Endothelial cell of umbilical vein (primary cell): Measurements from ENCODE around the gene PITPNM2. TPM values are rescaled to one million over a fixed set of nuclear protein-coding genes. Genes with fewer than 3 reads are reported as not detected.

Experiments
- BruUV-seq: library from RNA; stranded (reverse); fragments of 400-500 nt; replicated peaks from 2 replicates; lab custom pipeline; 2021; lab: Mats Ljungman, UMichigan
- CTCF ChIA-PET: fragments of 300-600, 350-600 bp; sonication (Branson Sonifier 250); formaldehyde crosslinking; loops from one replicate; lab custom pipeline; 2021; ENCODE audit warnings: antibody characterized with exemption, inconsistent platforms; lab: Charles Lee
- POLR2A ChIA-PET: fragments of 300-600, 350-600 bp; sonication (Branson Sonifier 250); formaldehyde crosslinking; loops from one replicate; lab custom pipeline; 2021; ENCODE audit warnings: antibody characterized with exemption, inconsistent platforms; lab: Charles Lee
- DNase-seq: peaks from one replicate; pipeline ENCODE4 v3.0.0-alpha.2; 2011; ENCODE audit warnings: low read depth, low spot score
- FAIRE-seq: peaks from 2 replicates; lab custom pipeline; 2011; peaks lifted over from hg19 to GRCh38; lab: Jason Lieb, UNC
- H2AFZ ChIP-seq: 2 replicates; pipeline ENCODE4 v1.6.0; 2012; ENCODE audit warnings: low read depth, low read length, control low read depth, inconsistent platforms
- H3K27ac ChIP-seq: 2 replicates; pipeline ENCODE4 v1.5.1; 2011; ENCODE audit warnings: low read depth, mild to moderate bottlenecking, control low read depth, low read length, moderate library complexity; ENCODE audit not compliant: insufficient read depth
- H3K27me3 ChIP-seq, 2 experiments: 2 replicates each; pipeline versions ENCODE4 v1.6.0 to v1.6.1; 2011; ENCODE audit warnings: low read length in 2 of 2, mixed read lengths in 1 of 2; ENCODE audit not compliant: control insufficient read depth in 2 of 2, insufficient read depth in 2 of 2
- H3K36me3 ChIP-seq, 2 experiments: 2 replicates in 1 of 2; 3 replicates in 1 of 2; pipeline ENCODE4 v1.5.1; 2011; ENCODE audit warnings: low read length in 2 of 2, mild to moderate bottlenecking in 1 of 2, moderate library complexity in 1 of 2; ENCODE audit not compliant: control insufficient read depth in 2 of 2, insufficient read depth in 2 of 2; ENCODE audit errors: extremely low read depth in 1 of 2
- H3K4me1 ChIP-seq: 3 replicates; pipeline ENCODE4 v1.5.1; 2011; ENCODE audit warnings: mild to moderate bottlenecking, low read length; ENCODE audit not compliant: control insufficient read depth, insufficient read depth; ENCODE audit errors: extremely low read depth
- H3K4me2 ChIP-seq: 2 replicates; pipeline ENCODE4 v1.6.1; 2011; ENCODE audit warnings: low read length, control low read depth, mixed read lengths; ENCODE audit not compliant: insufficient read depth
- H3K4me3 ChIP-seq, 3 experiments: fragments of 200-600 bp in 1 of 3; sonication (generic), shearing (Covaris generic) in 1 of 3; replicated peaks in 1 of 3; 2 replicates each; pipeline ENCODE4 v1.5.1; 2011 to 2016; ENCODE audit warnings: control low read depth in 3 of 3, low read length in 3 of 3, mild to moderate bottlenecking in 2 of 3, inconsistent platforms in 1 of 3, low read depth in 1 of 3, moderate library complexity in 1 of 3; ENCODE audit not compliant: insufficient read depth in 1 of 3
- H3K79me2 ChIP-seq: 2 replicates; pipeline ENCODE4 v1.6.0; 2012; ENCODE audit warnings: low read length, inconsistent platforms; ENCODE audit not compliant: control insufficient read depth, insufficient read depth
- H3K9ac ChIP-seq: replicated peaks from 2 replicates; pipeline ENCODE3; 2011; ENCODE audit warnings: low read length, control low read depth; ENCODE audit not compliant: insufficient read depth; ENCODE audit errors: extremely low read depth
- H3K9me1 ChIP-seq: replicated peaks from 3 replicates; pipeline ENCODE4 v1.6.0; 2011; ENCODE audit warnings: mild to moderate bottlenecking, low read length; ENCODE audit not compliant: control insufficient read depth, insufficient read depth; ENCODE audit errors: extremely low read depth
- H3K9me3 ChIP-seq: replicated peaks from 2 replicates; pipeline ENCODE4 v1.5.1; 2012; ENCODE audit warnings: low read length, inconsistent platforms; ENCODE audit not compliant: control insufficient read depth, insufficient read depth
- H4K20me1 ChIP-seq: replicated peaks from 2 replicates; pipeline ENCODE3; 2011; ENCODE audit warnings: mild to moderate bottlenecking, low read length; ENCODE audit not compliant: control insufficient read depth, insufficient read depth; ENCODE audit errors: extremely low read depth
- CTCF ChIP-seq, 2 donors: IDR thresholded peaks; 1 replicate in 1 of 2; 2 replicates in 1 of 2; pipeline ENCODE4 v1.5.1; 2011; ENCODE audit warnings: low read length in 2 of 2, mild to moderate bottlenecking in 2 of 2, moderate library complexity in 2 of 2, control low read depth in 1 of 2, inconsistent platforms in 1 of 2, low read depth in 1 of 2; ENCODE audit not compliant: insufficient read depth in 1 of 2; ENCODE audit errors: extremely low read depth in 1 of 2
- EZH2 ChIP-seq: IDR thresholded peaks from 2 replicates; pipeline ENCODE4 v1.6.1; 2012; ENCODE audit warnings: borderline replicate concordance, low read depth, mild to moderate bottlenecking, moderate library complexity, low read length, inconsistent platforms; ENCODE audit not compliant: severe bottlenecking
- FOS ChIP-seq: IDR thresholded peaks from 2 replicates; pipeline ENCODE4 v1.6.1; 2011; ENCODE audit warnings: mild to moderate bottlenecking, low read length, moderate library complexity, borderline replicate concordance; ENCODE audit not compliant: insufficient read depth
- GATA2 ChIP-seq: IDR thresholded peaks from 2 replicates; pipeline ENCODE4 v1.7.0; 2011; ENCODE audit warnings: low read depth, mild to moderate bottlenecking, moderate library complexity, mixed read lengths, low read length; ENCODE audit not compliant: insufficient read length, insufficient read depth
- JUN ChIP-seq: IDR thresholded peaks from 2 replicates; pipeline ENCODE4 v1.6.1; 2011; ENCODE audit warnings: borderline replicate concordance, low read depth; ENCODE audit not compliant: insufficient read length, insufficient read depth
- MAX ChIP-seq: IDR thresholded peaks from 2 replicates; pipeline ENCODE4 v1.6.1; 2011; ENCODE audit not compliant: insufficient read depth, insufficient read length
- MYC ChIP-seq: IDR thresholded peaks from one replicate; pipeline ENCODE4 v1.6.1; 2011; ENCODE audit warnings: mild to moderate bottlenecking, low read depth, low read length
- POLR2A ChIP-seq: IDR thresholded peaks from 2 replicates; pipeline ENCODE4 v1.6.1; 2012; ENCODE audit warnings: low read depth, mild to moderate bottlenecking, control low read depth, low read length
- POLR2AphosphoS5 ChIP-seq: IDR thresholded peaks from 2 replicates; pipeline ENCODE4 v1.6.1; 2012; ENCODE audit warnings: low read depth, mild to moderate bottlenecking, control low read depth, low read length, moderate library complexity; ENCODE audit not compliant: insufficient read depth
- dilution Hi-C: fragments of 300-500 bp; cut with MboI; formaldehyde crosslinking; loops from one replicate; pipeline ENCODE4 v1.15.0; 2019; ENCODE audit warnings: low sequenced_read_pairs; ENCODE audit not compliant: extremely low pct_ligation_motif_present
- intact Hi-C: fragments of 100-400 bp; cut with micrococcal nuclease; formaldehyde crosslinking; loops from one replicate; pipeline ENCODE4 v1.10.0; 2022
- polyA plus RNA-seq, 4 experiments: library from polyadenylated mRNA; depleted of rRNA in 3 of 4; stranded (reverse) in 3 of 4; unstranded in 1 of 4; fragments of >200 nt; gene quantifications; 2 replicates each; pipeline versions ENCODE4 v1.2.1 to v1.2.3, GENCODE V29; 2011 to 2012; ENCODE audit warnings: missing spikeins in 1 of 4
- total RNA-seq: library from RNA; stranded (reverse); gene quantifications from 2 replicates; pipeline ENCODE4 v1.2.3, GENCODE V29; 2021

Gene PITPNM2
- total and polyA plus RNA-seq, 2 donors (not counting 3 experiments of a cell fraction or from before 2014, with no cell fraction given): 4.2 to 15.9 TPM

- no peak for DNase-seq
- TF ChIP-seq MYC (no peak), GATA2 (no peak), POLR2A (no peak), JUN (no peak), FOS (no peak), EZH2 (no peak), CTCF (IDR thresholded peaks at IDR 0.05; ENCODE audit: extremely low read depth in 1 of 2, insufficient read depth in 1 of 2, low read depth in 1 of 2, low read length in 2 of 2) (no peak), POLR2AphosphoS5 (no peak), MAX (no peak)
- Histone ChIP-seq H3K27ac (no peak overlapping the region), H3K27me3 (no peaks in the 10 kb centered on the region), H2AFZ (no peak overlapping the region), H3K9me3 (no peaks in the 10 kb centered on the region), H3K9me1 (no peaks in the 10 kb centered on the region), H3K4me1 (no peaks in the 10 kb centered on the region), H3K9ac (no peak overlapping the region), H3K4me2 (no peak overlapping the region), H3K36me3 (no peaks in the 10 kb centered on the region), H3K4me3 (no peak overlapping the region), H4K20me1 (no peaks in the 10 kb centered on the region), H3K79me2 (peaks cover 2% of the 10 kb centered on the region)
- CTCF ChIA-PET: interaction anchor here (1.2 to 1.5 kb wide), 3 partner anchors 15 to 90 kb away, joined by 3 to 4 read pairs (median 4); partner anchors contain the start of gene PITPNM2
- dilution Hi-C loops (no loop called here), intact Hi-C loops (no loop called here)
- POLR2A ChIA-PET: no interaction called here
- FAIRE-seq: no peak
- no TSS peak for BruUV-seq
These were observed 16.6 kb downstream of the PITPNM2 start for GRCh38 chr12:123134271-123134671.
